Ascending aorta (tissue), 2 donors: ENCODE results near the gene BABAM2. TPM values are rescaled to one million over a fixed set of nuclear protein-coding genes. Genes with fewer than 3 reads are reported as not detected.
A peak's percentile ranks its signal among the peaks of the same experiment; 100 is the strongest.

Source experiments
- DNase-seq, 2 donors: peaks; one replicate each; pipeline ENCODE4 v3.0.0-alpha.2; 2019; ENCODE audit warnings: low spot score in 2 of 2
- H3K27ac ChIP-seq, 2 donors: fragments of 200-600 bp; sonication (generic); one replicate each; pipeline ENCODE4 v1.5.1; 2016 to 2017; ENCODE audit warnings: mild to moderate bottlenecking in 1 of 2
- H3K27me3 ChIP-seq: fragments of 200-600 bp; sonication (generic); one replicate; pipeline ENCODE4 v1.5.1; 2017
- H3K36me3 ChIP-seq, 2 donors: fragments of 200-600 bp; sonication (generic); one replicate each; pipeline ENCODE4 v1.5.1; 2016
- H3K4me1 ChIP-seq, 2 donors: fragments of 200-600 bp; sonication (generic); one replicate each; pipeline ENCODE4 v1.5.1; 2016 to 2017; ENCODE audit warnings: mild to moderate bottlenecking in 1 of 2
- H3K4me3 ChIP-seq, 2 donors: fragments of 200-600 bp; sonication (generic); one replicate each; pipeline ENCODE4 v1.5.1; 2016 to 2017; ENCODE audit warnings: mild to moderate bottlenecking in 1 of 2
- H3K9me3 ChIP-seq, 2 donors: fragments of 200-600 bp; sonication (generic); one replicate each; pipeline ENCODE4 v1.5.1; 2016
- intact Hi-C: fragments of 100-400 bp; cut with DNase I; formaldehyde crosslinking; loops from one replicate; pipeline ENCODE4 v1.15.1; 2023
- total RNA-seq: library from RNA; depleted of rRNA; stranded (reverse); fragments of >200 nt; gene quantifications from one replicate; pipeline ENCODE4 v1.1.0, GENCODE V29; 2016
- TF ChIP-seq, protein P1 (sequence below), 3 experiments: fragments of 200-600 bp in 2 of 3; fragments of 450-650 bp in 1 of 3; sonication (generic) in 2 of 3; IDR thresholded peaks; one replicate each; pipeline ENCODE4 v1.5.1; 2016 to 2019; ENCODE audit warnings: antibody characterized with exemption in 3 of 3, mild to moderate bottlenecking in 1 of 3, moderate library complexity in 1 of 3

The BABAM2 gene
- total RNA-seq, 1 donor from 2014 or later, result 19.6 TPM

- Histone ChIP-seq H3K4me3 (no peak overlapping the region), H3K27ac (peak overlapping the region; percentile 26 to 49), H3K27me3 (no peaks in the 10 kb centered on the region), H3K9me3 (no peaks in the 10 kb centered on the region), H3K36me3 (no peaks in the 10 kb centered on the region), H3K4me1 (peaks cover 3 to 33% of the 10 kb centered on the region in 2 donors)
- TF ChIP-seq, protein P1, sequence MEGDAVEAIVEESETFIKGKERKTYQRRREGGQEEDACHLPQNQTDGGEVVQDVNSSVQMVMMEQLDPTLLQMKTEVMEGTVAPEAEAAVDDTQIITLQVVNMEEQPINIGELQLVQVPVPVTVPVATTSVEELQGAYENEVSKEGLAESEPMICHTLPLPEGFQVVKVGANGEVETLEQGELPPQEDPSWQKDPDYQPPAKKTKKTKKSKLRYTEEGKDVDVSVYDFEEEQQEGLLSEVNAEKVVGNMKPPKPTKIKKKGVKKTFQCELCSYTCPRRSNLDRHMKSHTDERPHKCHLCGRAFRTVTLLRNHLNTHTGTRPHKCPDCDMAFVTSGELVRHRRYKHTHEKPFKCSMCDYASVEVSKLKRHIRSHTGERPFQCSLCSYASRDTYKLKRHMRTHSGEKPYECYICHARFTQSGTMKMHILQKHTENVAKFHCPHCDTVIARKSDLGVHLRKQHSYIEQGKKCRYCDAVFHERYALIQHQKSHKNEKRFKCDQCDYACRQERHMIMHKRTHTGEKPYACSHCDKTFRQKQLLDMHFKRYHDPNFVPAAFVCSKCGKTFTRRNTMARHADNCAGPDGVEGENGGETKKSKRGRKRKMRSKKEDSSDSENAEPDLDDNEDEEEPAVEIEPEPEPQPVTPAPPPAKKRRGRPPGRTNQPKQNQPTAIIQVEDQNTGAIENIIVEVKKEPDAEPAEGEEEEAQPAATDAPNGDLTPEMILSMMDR (IDR thresholded peaks at IDR 0.05), result no peak
- intact Hi-C loops, result no loop called here
- DNase-seq, result no peak
These were observed 208.1 kb downstream of the BABAM2 start for GRCh38 chr2:28098501-28099225.

GRCh38 chr2:28101123-28101522 is 210.6 kb downstream of the BABAM2 start:
- peak overlapping the region; percentile 74 to 75 for H3K27ac ChIP-seq
- H3K4me3 ChIP-seq, result no peak overlapping the region
- intact Hi-C loops, result loop anchor here (5.0 to 10.0 kb wide), 5 partner anchors 144 to 399 kb away; partner anchors contain the start of gene MRPL33
- H3K27me3 ChIP-seq, result no peaks in the 10 kb centered on the region
- no peak for DNase-seq
- H3K36me3 ChIP-seq, result no peaks in the 10 kb centered on the region
- TF ChIP-seq, protein P1 (IDR thresholded peaks at IDR 0.05), result no peak
- peaks cover 3 to 34% of the 10 kb centered on the region in 2 donors for H3K4me1 ChIP-seq
- no peaks in the 10 kb centered on the region for H3K9me3 ChIP-seq

DNA sequence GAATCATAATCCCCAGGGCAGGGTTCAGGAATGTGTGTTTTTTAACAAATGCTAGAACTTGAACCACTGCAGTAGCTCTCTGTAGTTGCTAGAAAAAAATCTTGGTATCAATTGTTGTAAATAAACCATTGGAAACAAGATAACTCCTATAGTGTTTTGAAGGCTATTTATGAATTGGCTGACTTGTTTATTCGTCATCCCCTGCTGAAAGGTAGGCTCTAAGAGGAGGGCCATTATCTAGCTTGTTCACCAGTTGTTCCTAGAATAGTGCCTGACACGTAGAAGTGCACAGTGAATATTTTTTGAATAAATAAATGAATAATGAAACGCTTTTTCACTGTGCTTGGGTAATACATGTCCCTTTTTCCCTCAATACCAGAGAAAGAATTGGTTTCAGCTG is 211.4 kb downstream of the BABAM2 start:
- no peak for DNase-seq
- H3K27me3 ChIP-seq, result no peaks in the 10 kb centered on the region
- H3K4me1 ChIP-seq, result peaks cover 3 to 34% of the 10 kb centered on the region in 2 donors
- H3K9me3 ChIP-seq, result no peaks in the 10 kb centered on the region
- H3K36me3 ChIP-seq, result no peaks in the 10 kb centered on the region
- intact Hi-C loops, result loop anchor here (2.0 to 10.0 kb wide), 6 partner anchors 145 to 400 kb away; partner anchors contain the start of gene MRPL33
- TF ChIP-seq, protein P1 (IDR thresholded peaks at IDR 0.05), result no peak
- H3K4me3 ChIP-seq, result peak overlapping the region; percentile 5 to 18
- peak overlapping the region; percentile 74 to 75 for H3K27ac ChIP-seq

DNA sequence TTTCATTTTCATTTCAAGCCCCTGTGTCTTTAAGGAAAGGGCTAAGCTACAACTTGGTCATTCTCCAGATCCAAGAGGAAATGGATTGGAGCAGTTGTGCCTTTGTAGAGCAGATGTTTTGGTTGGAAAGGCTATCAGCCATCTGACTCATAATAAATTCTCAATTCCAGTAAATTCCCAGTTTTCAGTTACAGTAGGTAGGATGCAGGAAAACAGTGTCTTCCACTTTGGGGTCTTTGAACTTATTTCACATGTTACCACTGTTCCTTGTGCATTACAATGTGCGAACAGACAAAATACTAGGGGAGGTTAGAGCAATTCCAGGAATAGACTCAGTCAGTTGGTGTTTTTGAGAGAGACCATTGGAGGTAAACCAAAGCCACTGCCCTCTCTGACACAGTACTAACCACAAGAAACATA is 211.9 kb downstream of the BABAM2 start:
- TF ChIP-seq, protein P1 (IDR thresholded peaks at IDR 0.05), result no peak
- peak overlapping the region; percentile 5 to 18 for H3K4me3 ChIP-seq
- H3K9me3 ChIP-seq, result no peaks in the 10 kb centered on the region

DNA sequence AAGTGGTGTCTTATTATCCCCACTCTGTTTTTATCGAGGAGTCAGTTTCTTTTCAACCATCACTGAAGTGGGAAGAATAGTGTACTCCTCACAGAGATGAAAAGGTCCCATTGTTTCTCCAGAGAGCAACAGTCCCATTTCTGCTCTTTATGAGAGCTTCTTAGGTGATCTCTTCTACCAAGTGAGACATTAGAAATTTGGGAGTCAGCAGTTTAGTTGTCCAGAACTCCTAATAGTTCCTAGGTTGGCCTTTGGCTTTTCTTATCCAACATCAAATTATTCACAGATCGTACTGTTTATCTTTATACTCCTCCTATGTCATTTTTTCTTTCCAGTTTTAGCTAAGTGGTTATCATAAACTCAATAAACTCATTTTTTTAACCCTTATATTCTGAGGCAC is 213.1 kb downstream of the BABAM2 start:
- H3K9me3 ChIP-seq, result no peaks in the 10 kb centered on the region
- no peaks in the 10 kb centered on the region for H3K27me3 ChIP-seq
- H3K4me3 ChIP-seq, result no peak overlapping the region
- intact Hi-C loops, result loop anchor here (2.0 to 10.0 kb wide), 6 partner anchors 146 to 401 kb away; partner anchors contain the start of gene MRPL33
- TF ChIP-seq, protein P1 (IDR thresholded peaks at IDR 0.05), result no peak
- peaks cover 3 to 31% of the 10 kb centered on the region in 2 donors for H3K4me1 ChIP-seq
- no peak for DNase-seq
- no peaks in the 10 kb centered on the region for H3K36me3 ChIP-seq
- H3K27ac ChIP-seq, result peak overlapping the region; percentile 74 to 75

More for the DNA sequence above, 211.9 kb downstream of the BABAM2 start:
- Histone ChIP-seq H3K4me1 (peaks cover 3 to 34% of the 10 kb centered on the region in 2 donors), H3K27me3 (no peaks in the 10 kb centered on the region), H3K36me3 (no peaks in the 10 kb centered on the region), H3K27ac (peak overlapping the region; percentile 74 to 75)
- intact Hi-C loops, result loop anchor here (2.0 to 10.0 kb wide), 6 partner anchors 145 to 400 kb away; partner anchors contain the start of gene MRPL33
- no peak for DNase-seq
